ENCODE measurements around the gene C19orf33. TPM values are rescaled to one million over a fixed set of nuclear protein-coding genes. Genes with fewer than 3 reads are reported as not detected.
A peak's percentile ranks its signal among the peaks of the same experiment; 100 is the strongest.

Gene C19orf33
- total RNA-seq, 1 donor, result not detected

DNA sequence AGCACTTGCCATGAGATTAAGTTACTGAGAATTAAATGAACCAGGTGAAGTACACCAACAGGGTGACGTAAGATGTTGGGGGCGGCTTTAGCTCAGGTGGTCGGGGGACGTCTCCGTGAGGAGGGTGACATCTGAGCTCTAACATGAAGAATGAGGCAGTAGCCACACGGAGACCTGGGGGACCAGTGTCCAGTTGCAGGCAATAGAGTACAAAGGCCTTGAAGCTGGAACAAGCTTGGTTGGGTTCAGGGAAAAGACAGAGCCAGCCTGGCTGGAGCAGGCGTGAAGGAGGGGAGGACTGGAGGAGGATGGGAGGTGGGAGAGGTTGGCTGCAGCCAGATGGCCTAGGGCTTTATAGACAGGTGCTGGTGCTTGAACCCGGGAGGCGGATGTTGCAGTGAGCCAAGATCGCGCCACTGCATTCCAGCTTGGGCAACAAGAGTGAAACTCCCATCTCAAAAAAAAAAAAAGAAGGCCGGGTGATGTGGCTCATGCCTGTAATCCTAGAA is 38.1 kb upstream of the C19orf33 start:
- Histone ChIP-seq H3K27me3 (ENCODE audit: insufficient read depth, low read length) (no peaks in the 10 kb centered on the region), H3K9me3 (ENCODE audit: low read depth, low read length) (no peaks in the 10 kb centered on the region), H3K4me2 (ENCODE audit: insufficient read depth, low read length) (no peak overlapping the region), H3K36me3 (ENCODE audit: insufficient read depth, low read length) (no peaks in the 10 kb centered on the region), H3K27ac (ENCODE audit: low read depth, low read length) (no peak overlapping the region), H3K4me1 (ENCODE audit: insufficient read depth, low read length) (peaks cover 33% of the 10 kb centered on the region), H4K20me1 (ENCODE audit: insufficient read depth, low read length) (no peaks in the 10 kb centered on the region), H3K4me3 (ENCODE audit: insufficient read depth, low read length) (no peak overlapping the region), H3K79me2 (ENCODE audit: insufficient read depth, low read length) (no peaks in the 10 kb centered on the region), H2AFZ (ENCODE audit: low read length) (no peak overlapping the region)
- peak; percentile 30 for DNase-seq (ENCODE audit: insufficient read length, low spot score, missing footprints)
- TF ChIP-seq, protein P1, sequence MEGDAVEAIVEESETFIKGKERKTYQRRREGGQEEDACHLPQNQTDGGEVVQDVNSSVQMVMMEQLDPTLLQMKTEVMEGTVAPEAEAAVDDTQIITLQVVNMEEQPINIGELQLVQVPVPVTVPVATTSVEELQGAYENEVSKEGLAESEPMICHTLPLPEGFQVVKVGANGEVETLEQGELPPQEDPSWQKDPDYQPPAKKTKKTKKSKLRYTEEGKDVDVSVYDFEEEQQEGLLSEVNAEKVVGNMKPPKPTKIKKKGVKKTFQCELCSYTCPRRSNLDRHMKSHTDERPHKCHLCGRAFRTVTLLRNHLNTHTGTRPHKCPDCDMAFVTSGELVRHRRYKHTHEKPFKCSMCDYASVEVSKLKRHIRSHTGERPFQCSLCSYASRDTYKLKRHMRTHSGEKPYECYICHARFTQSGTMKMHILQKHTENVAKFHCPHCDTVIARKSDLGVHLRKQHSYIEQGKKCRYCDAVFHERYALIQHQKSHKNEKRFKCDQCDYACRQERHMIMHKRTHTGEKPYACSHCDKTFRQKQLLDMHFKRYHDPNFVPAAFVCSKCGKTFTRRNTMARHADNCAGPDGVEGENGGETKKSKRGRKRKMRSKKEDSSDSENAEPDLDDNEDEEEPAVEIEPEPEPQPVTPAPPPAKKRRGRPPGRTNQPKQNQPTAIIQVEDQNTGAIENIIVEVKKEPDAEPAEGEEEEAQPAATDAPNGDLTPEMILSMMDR (IDR thresholded peaks at IDR 0.05; ENCODE audit: extremely low read depth, low read depth, low read length), result no peak

DNA sequence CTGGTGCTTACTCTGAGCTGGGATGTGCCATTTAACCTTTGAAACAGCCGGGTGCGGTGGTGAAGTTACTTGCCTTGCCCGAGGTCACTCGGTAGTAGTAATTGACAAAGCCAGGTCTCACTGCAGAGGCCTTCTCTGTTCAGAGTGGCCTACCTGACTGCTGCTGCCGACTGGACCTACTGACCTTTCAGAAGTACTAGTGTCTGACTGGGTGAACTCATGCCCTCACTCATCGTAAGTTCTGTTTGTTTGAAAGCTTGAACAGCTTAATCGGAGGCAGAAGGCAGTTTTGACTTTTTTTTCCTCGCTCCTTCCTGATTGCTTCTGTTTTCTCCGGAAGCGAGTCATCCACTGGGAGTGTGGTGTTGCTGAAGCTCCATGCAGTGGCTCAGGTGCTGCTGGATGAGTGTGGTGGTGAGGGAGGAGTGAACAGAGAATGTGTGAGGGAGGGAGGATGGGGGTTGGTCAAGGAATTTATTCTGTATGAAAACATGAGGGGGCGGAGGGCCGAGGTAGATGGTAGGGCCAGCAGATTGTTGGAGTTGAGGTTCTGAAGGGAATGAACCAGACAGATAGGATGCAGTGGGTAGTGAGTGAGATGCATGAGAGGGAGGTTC is 37.0 kb upstream of the C19orf33 start:
- H2AFZ ChIP-seq (ENCODE audit: low read length), result peak overlapping the region; percentile 87

DNA sequence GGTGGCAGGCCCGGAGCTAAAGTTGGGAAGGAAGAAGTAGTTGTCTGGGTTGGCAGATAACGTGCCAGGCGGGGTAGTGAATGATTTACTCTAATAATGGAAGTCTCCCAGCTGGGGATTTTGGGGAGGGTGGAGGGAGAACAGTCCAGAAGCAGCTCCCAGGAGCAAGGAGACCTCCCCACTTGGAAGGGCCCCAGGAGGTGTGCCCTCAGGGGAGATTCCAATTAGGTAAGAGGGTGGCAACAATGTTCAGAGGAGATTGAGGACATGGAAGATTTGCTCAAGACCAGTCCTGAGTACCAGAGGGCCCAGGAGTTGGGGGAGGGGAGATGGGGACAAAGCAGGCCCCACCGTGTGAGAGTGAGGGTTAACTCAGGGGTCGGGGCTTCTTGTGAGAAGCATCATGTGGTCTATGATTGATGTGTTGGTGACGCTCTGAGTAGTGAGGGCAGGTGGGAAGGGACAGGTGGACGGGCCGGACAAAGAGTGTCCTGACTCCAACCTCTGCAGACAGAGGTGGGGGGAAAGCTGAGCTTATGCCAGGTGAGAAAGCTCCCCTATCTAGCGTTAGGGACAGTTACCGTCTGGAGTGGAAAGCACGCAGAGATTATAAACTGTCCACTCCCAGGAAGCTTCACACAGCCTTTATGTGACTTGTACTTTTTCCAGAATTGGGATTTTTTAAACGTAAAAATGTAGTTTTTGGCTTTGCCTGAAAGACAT is 36.1 kb upstream of the C19orf33 start:
- peak; percentile 25 for DNase-seq (ENCODE audit: insufficient read length, low spot score, missing footprints)
- H3K4me3 ChIP-seq (ENCODE audit: insufficient read depth, low read length), result no peak overlapping the region
- no peaks in the 10 kb centered on the region for H3K27me3 ChIP-seq (ENCODE audit: insufficient read depth, low read length)
- TF ChIP-seq, protein P1 (IDR thresholded peaks at IDR 0.05; ENCODE audit: extremely low read depth, low read depth, low read length), result no peak
- H3K79me2 ChIP-seq (ENCODE audit: insufficient read depth, low read length), result no peaks in the 10 kb centered on the region
- no peaks in the 10 kb centered on the region for H4K20me1 ChIP-seq (ENCODE audit: insufficient read depth, low read length)
- H2AFZ ChIP-seq (ENCODE audit: low read length), result no peak overlapping the region
- no peak overlapping the region for H3K4me2 ChIP-seq (ENCODE audit: insufficient read depth, low read length)
- H3K36me3 ChIP-seq (ENCODE audit: insufficient read depth, low read length), result no peaks in the 10 kb centered on the region
- H3K27ac ChIP-seq (ENCODE audit: low read depth, low read length), result no peak overlapping the region
- H3K9me3 ChIP-seq (ENCODE audit: low read depth, low read length), result no peaks in the 10 kb centered on the region
- H3K4me1 ChIP-seq (ENCODE audit: insufficient read depth, low read length), result peaks cover 33% of the 10 kb centered on the region

More for the DNA sequence above, 37.0 kb upstream of the C19orf33 start:
- peak; percentile 94 for DNase-seq (ENCODE audit: insufficient read length, low spot score, missing footprints)
- no peak overlapping the region for H3K4me3 ChIP-seq (ENCODE audit: insufficient read depth, low read length)
- peaks cover 33% of the 10 kb centered on the region for H3K4me1 ChIP-seq (ENCODE audit: insufficient read depth, low read length)
- no peaks in the 10 kb centered on the region for H3K9me3 ChIP-seq (ENCODE audit: low read depth, low read length)
- H3K79me2 ChIP-seq (ENCODE audit: insufficient read depth, low read length), result no peaks in the 10 kb centered on the region
- no peaks in the 10 kb centered on the region for H3K36me3 ChIP-seq (ENCODE audit: insufficient read depth, low read length)
- peak overlapping the region; percentile 47 for H3K4me2 ChIP-seq (ENCODE audit: insufficient read depth, low read length)
- H3K27ac ChIP-seq (ENCODE audit: low read depth, low read length), result no peak overlapping the region
- no peaks in the 10 kb centered on the region for H3K27me3 ChIP-seq (ENCODE audit: insufficient read depth, low read length)
- H4K20me1 ChIP-seq (ENCODE audit: insufficient read depth, low read length), result no peaks in the 10 kb centered on the region
- TF ChIP-seq, protein P1 (IDR thresholded peaks at IDR 0.05; ENCODE audit: extremely low read depth, low read depth, low read length), result no peak

DNA sequence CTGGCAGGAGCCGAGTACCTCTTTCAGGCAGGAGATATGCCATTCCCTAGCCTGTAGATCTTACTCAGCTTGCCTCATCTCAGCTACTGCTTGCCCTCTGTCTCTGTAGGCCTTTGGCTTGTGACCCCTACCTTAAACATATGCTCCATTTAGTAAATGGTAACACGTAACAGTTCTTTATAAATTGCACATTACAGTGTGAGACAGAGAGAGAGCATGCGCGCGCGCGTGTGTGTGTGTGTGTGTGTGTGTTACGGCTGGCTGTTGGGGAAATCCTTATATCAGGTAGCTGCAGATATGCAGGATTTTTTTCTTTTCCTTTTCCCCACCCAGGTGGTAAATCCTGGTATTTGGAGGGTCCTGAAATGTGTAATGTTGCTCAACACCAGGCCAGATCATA is 35.5 kb upstream of the C19orf33 start:
- no peak for DNase-seq (ENCODE audit: insufficient read length, low spot score, missing footprints)
- no peaks in the 10 kb centered on the region for H4K20me1 ChIP-seq (ENCODE audit: insufficient read depth, low read length)
- H2AFZ ChIP-seq (ENCODE audit: low read length), result no peak overlapping the region

More for the DNA sequence above, 35.5 kb upstream of the C19orf33 start:
- H3K79me2 ChIP-seq (ENCODE audit: insufficient read depth, low read length), result no peaks in the 10 kb centered on the region
- H3K4me3 ChIP-seq (ENCODE audit: insufficient read depth, low read length), result no peak overlapping the region
- no peaks in the 10 kb centered on the region for H3K27me3 ChIP-seq (ENCODE audit: insufficient read depth, low read length)
- H3K4me2 ChIP-seq (ENCODE audit: insufficient read depth, low read length), result no peak overlapping the region
- no peaks in the 10 kb centered on the region for H3K9me3 ChIP-seq (ENCODE audit: low read depth, low read length)
- H3K36me3 ChIP-seq (ENCODE audit: insufficient read depth, low read length), result no peaks in the 10 kb centered on the region
- TF ChIP-seq, protein P1 (IDR thresholded peaks at IDR 0.05; ENCODE audit: extremely low read depth, low read depth, low read length), result no peak
- peaks cover 32% of the 10 kb centered on the region for H3K4me1 ChIP-seq (ENCODE audit: insufficient read depth, low read length)
- H3K27ac ChIP-seq (ENCODE audit: low read depth, low read length), result no peak overlapping the region
